Epithelial cell of esophagus (primary cell): ENCODE measurements around the gene CADM1.
A peak's percentile ranks its signal among the peaks of the same experiment; 100 is the strongest.

Source experiments
- DNase-seq: peaks from one replicate; pipeline ENCODE4 v3.0.0; 2010; ENCODE audit warnings: low read depth
- H3K4me3 ChIP-seq: 2 replicates; pipeline ENCODE4 v1.5.1; 2011; ENCODE audit warnings: mild to moderate bottlenecking, low read length, control low read depth
- CTCF ChIP-seq: IDR thresholded peaks from 2 replicates; pipeline ENCODE4 v1.5.1; 2011; ENCODE audit warnings: low read depth, mild to moderate bottlenecking, low read length, control low read depth, inconsistent platforms; ENCODE audit not compliant: insufficient read depth; ENCODE audit errors: missing control alignments

The CADM1 gene

GRCh38 chr11:115504276-115505158 is at the start of gene CADM1:
TSS of gene CADM1 (minus strand) at chr11:115504415.
- peak; percentile 64 for TF ChIP-seq CTCF
- DNase-seq, result peak; percentile 83
- peak within 1 kb of the TSS; percentile 51 for H3K4me3 ChIP-seq

- no peak overlapping the region for H3K4me3 ChIP-seq
- no peak for DNase-seq
- no peak for TF ChIP-seq CTCF
These were observed 48.7 kb upstream of the CADM1 start for GRCh38 chr11:115552773-115553438.

- DNase-seq, result no peak
- TF ChIP-seq CTCF, result no peak
- no peak overlapping the region for H3K4me3 ChIP-seq
These were observed 48.0 kb upstream of the CADM1 start for GRCh38 chr11:115552151-115552772.

- no peak overlapping the region for H3K4me3 ChIP-seq
- no peak for TF ChIP-seq CTCF
- no peak for DNase-seq
These were observed 46.3 kb upstream of the CADM1 start for GRCh38 chr11:115550291-115551059.

GRCh38 chr11:115548878-115549528 is 44.8 kb upstream of the CADM1 start:
- DNase-seq, result no peak
- H3K4me3 ChIP-seq, result no peak overlapping the region
- TF ChIP-seq CTCF, result no peak

GRCh38 chr11:115545581-115546210 is 41.5 kb upstream of the CADM1 start:
- no peak overlapping the region for H3K4me3 ChIP-seq
- DNase-seq, result no peak
- TF ChIP-seq CTCF, result no peak
